ENCODE data around the gene HSD3B7.

The HSD3B7 gene

DNA sequence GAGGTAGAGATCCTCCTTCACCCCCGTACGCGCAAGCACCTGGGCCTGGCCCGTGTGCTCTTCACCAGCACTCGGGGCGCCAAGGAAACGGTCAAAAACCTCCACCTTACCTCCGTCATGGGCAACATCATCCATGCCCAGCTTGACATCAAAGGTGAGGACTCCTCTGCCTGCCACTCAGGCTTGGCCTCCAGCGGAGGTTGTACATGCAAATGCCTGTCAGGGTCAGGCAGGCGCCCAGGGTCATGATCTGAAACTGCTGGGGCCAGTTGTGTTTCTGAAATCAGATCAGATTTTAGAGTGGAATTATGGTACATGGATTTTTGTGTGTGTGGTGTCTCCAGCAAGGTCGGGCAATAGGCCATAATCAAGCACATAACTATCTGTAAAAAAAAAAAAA, 23.6 kb upstream of the HSD3B7 start:
- no peak overlapping the region for H2AK5ac ChIP-seq (ENCODE audit: low read length)
- WGBS (ENCODE audit: extremely low coverage, insufficient coverage, low lambda C conversion rate) = no CpG with 5 or more reads among the region's 11 CpGs
- peaks cover 26% of the 10 kb centered on the region for H3K36me3 ChIP-seq (ENCODE audit: control insufficient read depth, insufficient read depth, low read length)
- no peak overlapping the region for H3K56ac ChIP-seq (ENCODE audit: low read length)
- H3K4me1 ChIP-seq (ENCODE audit: control insufficient read depth, low read depth, low read length) = no peaks in the 10 kb centered on the region
- no peak for DNase-seq
- no peak overlapping the region for H3K4me2 ChIP-seq (ENCODE audit: low read length)
- H3K9ac ChIP-seq (ENCODE audit: low read length) = no peak overlapping the region
- H3K23ac ChIP-seq (ENCODE audit: low read length) = no peak overlapping the region
- no peak overlapping the region for H3K4me3 ChIP-seq (ENCODE audit: low read length)
- H3K18ac ChIP-seq (ENCODE audit: low read length) = no peak overlapping the region
- H4K8ac ChIP-seq (ENCODE audit: low read depth, low read length) = no peak overlapping the region
- no peak overlapping the region for H3K27ac ChIP-seq (ENCODE audit: low read depth, low read length)
- H4K5ac ChIP-seq (ENCODE audit: low read length) = no peak overlapping the region
- H3K27me3 ChIP-seq (ENCODE audit: insufficient read depth, low read length, poor library complexity) = no peaks in the 10 kb centered on the region
- no peak overlapping the region for H2BK5ac ChIP-seq (ENCODE audit: low read length)
- H3K79me1 ChIP-seq (ENCODE audit: low read length) = peaks cover 11% of the 10 kb centered on the region
- peaks cover 10% of the 10 kb centered on the region for H3K79me2 ChIP-seq (ENCODE audit: control insufficient read depth, insufficient read depth, low read length)
- no peak overlapping the region for H2BK15ac ChIP-seq (replicated peaks; ENCODE audit: low read depth)
- no peak overlapping the region for H2BK120ac ChIP-seq (ENCODE audit: low read depth, low read length)
- H3K4ac ChIP-seq (ENCODE audit: low read depth, low read length) = no peak overlapping the region

DNA sequence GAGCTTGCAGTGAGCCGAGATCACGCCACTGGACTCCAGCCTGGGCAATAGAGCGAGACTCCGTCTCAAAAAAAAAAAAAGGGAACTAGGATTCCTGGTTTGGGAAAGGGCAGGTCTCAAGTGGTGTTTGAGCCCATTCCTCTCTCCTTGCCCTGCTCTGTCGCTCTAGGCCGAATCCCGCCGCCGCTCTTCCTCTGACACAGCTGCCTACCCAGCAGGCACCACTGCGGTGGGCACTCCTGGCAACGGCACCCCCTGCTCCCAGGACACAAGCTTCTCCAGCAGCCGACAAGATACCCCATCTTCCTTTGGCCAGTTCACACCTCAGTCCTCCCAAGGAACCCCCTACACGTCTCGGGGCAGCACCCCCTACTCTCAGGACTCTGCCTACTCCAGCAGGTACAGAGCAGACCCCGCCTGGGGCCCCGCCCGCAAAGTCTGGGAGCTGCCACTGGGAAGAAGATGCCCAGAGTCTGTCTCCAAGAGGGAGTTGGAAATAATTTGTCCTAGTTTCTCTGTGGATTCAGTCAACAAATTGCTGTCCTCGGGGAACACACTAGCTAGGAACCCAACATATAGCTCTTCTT, 21.0 kb upstream of the HSD3B7 start:
- peaks cover 3% of the 10 kb centered on the region for H3K79me2 ChIP-seq (ENCODE audit: control insufficient read depth, insufficient read depth, low read length)
- H3K4me1 ChIP-seq (ENCODE audit: control insufficient read depth, low read depth, low read length) = no peaks in the 10 kb centered on the region
- no peak overlapping the region for H2BK5ac ChIP-seq (ENCODE audit: low read length)
- H3K56ac ChIP-seq (ENCODE audit: low read length) = no peak overlapping the region
- no peaks in the 10 kb centered on the region for H3K27me3 ChIP-seq (ENCODE audit: insufficient read depth, low read length, poor library complexity)
- H2AK5ac ChIP-seq (ENCODE audit: low read length) = no peak overlapping the region
- H3K9ac ChIP-seq (ENCODE audit: low read length) = no peak overlapping the region
- no peak overlapping the region for H4K8ac ChIP-seq (ENCODE audit: low read depth, low read length)
- H4K5ac ChIP-seq (ENCODE audit: low read length) = no peak overlapping the region
- DNase-seq = no peak
- no peak overlapping the region for H3K4me3 ChIP-seq (ENCODE audit: low read length)
- no peak overlapping the region for H3K23ac ChIP-seq (ENCODE audit: low read length)
- no peak overlapping the region for H2BK15ac ChIP-seq (replicated peaks; ENCODE audit: low read depth)
- H3K36me3 ChIP-seq (ENCODE audit: control insufficient read depth, insufficient read depth, low read length) = peaks cover 32% of the 10 kb centered on the region
- H3K4me2 ChIP-seq (ENCODE audit: low read length) = no peak overlapping the region
- no CpG with 5 or more reads among the region's 18 CpGs for WGBS (ENCODE audit: extremely low coverage, insufficient coverage, low lambda C conversion rate)
- no peak overlapping the region for H2BK120ac ChIP-seq (ENCODE audit: low read depth, low read length)
- H3K27ac ChIP-seq (ENCODE audit: low read depth, low read length) = no peak overlapping the region
- H3K18ac ChIP-seq (ENCODE audit: low read length) = no peak overlapping the region
- no peak overlapping the region for H3K4ac ChIP-seq (ENCODE audit: low read depth, low read length)
- H3K79me1 ChIP-seq (ENCODE audit: low read length) = peaks cover 8% of the 10 kb centered on the region

- Histone ChIP-seq H4K5ac (ENCODE audit: low read length) (no peak overlapping the region), H4K8ac (ENCODE audit: low read depth, low read length) (no peak overlapping the region), H3K36me3 (ENCODE audit: control insufficient read depth, insufficient read depth, low read length) (peaks cover 30% of the 10 kb centered on the region), H3K18ac (ENCODE audit: low read length) (no peak overlapping the region), H3K27ac (ENCODE audit: low read depth, low read length) (no peak overlapping the region), H2AK5ac (ENCODE audit: low read length) (no peak overlapping the region), H3K27me3 (ENCODE audit: insufficient read depth, low read length, poor library complexity) (no peaks in the 10 kb centered on the region), H3K4ac (ENCODE audit: low read depth, low read length) (no peak overlapping the region), H3K4me3 (ENCODE audit: low read length) (no peak overlapping the region), H3K4me1 (ENCODE audit: control insufficient read depth, low read depth, low read length) (no peaks in the 10 kb centered on the region), H3K23ac (ENCODE audit: low read length) (no peak overlapping the region), H3K79me2 (ENCODE audit: control insufficient read depth, insufficient read depth, low read length) (no peaks in the 10 kb centered on the region), H2BK15ac (replicated peaks; ENCODE audit: low read depth) (no peak overlapping the region), H3K4me2 (ENCODE audit: low read length) (no peak overlapping the region), H3K79me1 (ENCODE audit: low read length) (peaks cover 4% of the 10 kb centered on the region), H3K9ac (ENCODE audit: low read length) (no peak overlapping the region), H2BK5ac (ENCODE audit: low read length) (no peak overlapping the region), H3K56ac (ENCODE audit: low read length) (no peak overlapping the region), H2BK120ac (ENCODE audit: low read depth, low read length) (no peak overlapping the region)
- no peak for DNase-seq
- no CpG with 5 or more reads among the region's 33 CpGs for WGBS (ENCODE audit: extremely low coverage, insufficient coverage, low lambda C conversion rate)
Observed at GRCh38 chr16:30964574-30965226, 20.3 kb upstream of the HSD3B7 start.

DNA sequence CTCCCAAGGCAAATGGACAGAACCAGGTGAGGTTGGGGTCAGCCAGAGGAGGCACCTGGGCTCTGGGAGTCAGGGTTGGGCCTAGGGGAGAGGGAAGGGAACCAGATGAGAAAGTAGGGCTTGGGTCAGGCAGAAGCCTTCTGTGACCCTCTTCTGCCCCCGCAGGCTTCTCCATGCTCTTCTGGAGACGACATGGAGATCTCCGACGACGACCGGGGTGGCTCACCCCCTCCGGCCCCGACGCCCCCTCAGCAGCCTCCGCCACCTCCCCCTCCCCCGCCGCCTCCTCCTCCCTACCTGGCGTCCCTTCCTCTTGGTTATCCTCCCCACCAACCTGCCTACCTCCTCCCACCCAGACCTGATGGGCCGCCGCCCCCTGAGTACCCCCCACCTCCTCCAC, 19.6 kb upstream of the HSD3B7 start:
- Histone ChIP-seq H2AK5ac (ENCODE audit: low read length) (no peak overlapping the region), H3K4me3 (ENCODE audit: low read length) (no peak overlapping the region), H3K36me3 (ENCODE audit: control insufficient read depth, insufficient read depth, low read length) (peaks cover 28% of the 10 kb centered on the region)

GRCh38 chr16:30966033-30966619, 18.9 kb upstream of the HSD3B7 start:
- no CpG with 5 or more reads among the region's 19 CpGs for WGBS (ENCODE audit: extremely low coverage, insufficient coverage, low lambda C conversion rate)

More for the DNA sequence above, 19.6 kb upstream of the HSD3B7 start:
- WGBS (ENCODE audit: extremely low coverage, insufficient coverage, low lambda C conversion rate) = no CpG with 5 or more reads among the region's 15 CpGs
- Histone ChIP-seq H2BK15ac (replicated peaks; ENCODE audit: low read depth) (no peak overlapping the region), H3K27me3 (ENCODE audit: insufficient read depth, low read length, poor library complexity) (no peaks in the 10 kb centered on the region), H3K79me1 (ENCODE audit: low read length) (peaks cover 2% of the 10 kb centered on the region), H2BK5ac (ENCODE audit: low read length) (no peak overlapping the region), H3K4ac (ENCODE audit: low read depth, low read length) (no peak overlapping the region), H3K9ac (ENCODE audit: low read length) (no peak overlapping the region), H3K18ac (ENCODE audit: low read length) (no peak overlapping the region), H2BK120ac (ENCODE audit: low read depth, low read length) (no peak overlapping the region), H3K56ac (ENCODE audit: low read length) (no peak overlapping the region), H3K27ac (ENCODE audit: low read depth, low read length) (no peak overlapping the region), H3K23ac (ENCODE audit: low read length) (no peak overlapping the region), H4K8ac (ENCODE audit: low read depth, low read length) (no peak overlapping the region), H3K4me2 (ENCODE audit: low read length) (no peak overlapping the region), H3K79me2 (ENCODE audit: control insufficient read depth, insufficient read depth, low read length) (no peaks in the 10 kb centered on the region), H4K5ac (ENCODE audit: low read length) (no peak overlapping the region), H3K4me1 (ENCODE audit: control insufficient read depth, low read depth, low read length) (no peaks in the 10 kb centered on the region)
- DNase-seq = no peak

More at GRCh38 chr16:30966033-30966619, 18.9 kb upstream of the HSD3B7 start:
- Histone ChIP-seq H3K27ac (ENCODE audit: low read depth, low read length) (no peak overlapping the region), H2BK5ac (ENCODE audit: low read length) (no peak overlapping the region), H3K27me3 (ENCODE audit: insufficient read depth, low read length, poor library complexity) (no peaks in the 10 kb centered on the region), H3K23ac (ENCODE audit: low read length) (no peak overlapping the region), H3K18ac (ENCODE audit: low read length) (no peak overlapping the region), H2BK15ac (replicated peaks; ENCODE audit: low read depth) (no peak overlapping the region), H4K5ac (ENCODE audit: low read length) (no peak overlapping the region), H3K4me3 (ENCODE audit: low read length) (no peak overlapping the region), H4K8ac (ENCODE audit: low read depth, low read length) (no peak overlapping the region), H3K4ac (ENCODE audit: low read depth, low read length) (no peak overlapping the region), H3K4me1 (ENCODE audit: control insufficient read depth, low read depth, low read length) (no peaks in the 10 kb centered on the region), H2AK5ac (ENCODE audit: low read length) (no peak overlapping the region), H3K56ac (ENCODE audit: low read length) (no peak overlapping the region), H3K4me2 (ENCODE audit: low read length) (no peak overlapping the region), H3K79me2 (ENCODE audit: control insufficient read depth, insufficient read depth, low read length) (no peaks in the 10 kb centered on the region), H3K36me3 (ENCODE audit: control insufficient read depth, insufficient read depth, low read length) (peaks cover 29% of the 10 kb centered on the region), H3K9ac (ENCODE audit: low read length) (no peak overlapping the region), H3K79me1 (ENCODE audit: low read length) (peaks cover 2% of the 10 kb centered on the region), H2BK120ac (ENCODE audit: low read depth, low read length) (no peak overlapping the region)
- no peak for DNase-seq

All from mesendoderm (in vitro differentiated cells).